Mesenchymal stem cell (in vitro differentiated cells and primary cell): Measurements from ENCODE around the gene MYO6.
"Not testable (repeated sequence)": the region's sequence is repeated elsewhere in the genome, so short reads cannot be mapped to it uniquely, and the experiment has no call there.

ENCODE experiments used
- DNase-seq: peaks from one replicate; pipeline ENCODE4 v3.0.0-alpha.2; 2013
- H2AFZ ChIP-seq: one replicate; pipeline ENCODE4 v1.6.1; 2013; ENCODE audit warnings: low read depth, mild to moderate bottlenecking, control low read depth, inconsistent platforms, low read length, moderate library complexity
- H2AK5ac ChIP-seq: 2 replicates; pipeline ENCODE4 v1.6.1; 2013; ENCODE audit warnings: low read length, moderate library complexity, mild to moderate bottlenecking, inconsistent platforms; ENCODE audit not compliant: severe bottlenecking
- H2BK120ac ChIP-seq: one replicate; pipeline ENCODE4 v1.6.1; 2013; ENCODE audit warnings: low read depth, mild to moderate bottlenecking, inconsistent platforms, low read length, moderate library complexity
- H2BK12ac ChIP-seq, 2 experiments: one replicate each; pipeline ENCODE4 v1.6.1; 2013; ENCODE audit warnings: inconsistent platforms in 2 of 2, low read length in 2 of 2, mild to moderate bottlenecking in 2 of 2, moderate library complexity in 2 of 2, control low read depth in 1 of 2
- H2BK15ac ChIP-seq: one replicate; pipeline ENCODE4 v1.6.1; 2013; ENCODE audit warnings: mild to moderate bottlenecking, low read depth, inconsistent platforms; ENCODE audit not compliant: poor library complexity, severe bottlenecking
- H2BK5ac ChIP-seq: 2 replicates; pipeline ENCODE4 v1.6.1; 2013; ENCODE audit warnings: low read depth, mild to moderate bottlenecking, low read length, control low read depth, inconsistent platforms; ENCODE audit not compliant: poor library complexity, severe bottlenecking
- H3K14ac ChIP-seq, 2 experiments: one replicate each; pipeline ENCODE4 v1.6.1; 2013; ENCODE audit warnings: inconsistent platforms in 2 of 2, low read length in 2 of 2, control low read depth in 1 of 2, mild to moderate bottlenecking in 1 of 2, moderate library complexity in 1 of 2
- H3K18ac ChIP-seq, 2 experiments: one replicate each; pipeline ENCODE4 v1.6.1; 2013; ENCODE audit warnings: inconsistent platforms in 2 of 2, low read length in 2 of 2, control low read depth in 1 of 2, low read depth in 1 of 2, mild to moderate bottlenecking in 1 of 2
- H3K23ac ChIP-seq, 2 experiments: one replicate each; pipeline ENCODE4 v1.6.1; 2013; ENCODE audit warnings: inconsistent platforms in 2 of 2, low read length in 2 of 2, mild to moderate bottlenecking in 2 of 2, moderate library complexity in 2 of 2, control low read depth in 1 of 2
- H3K27ac ChIP-seq: 2 replicates; pipeline ENCODE4 v1.5.1; 2013; ENCODE audit warnings: mild to moderate bottlenecking, moderate library complexity, low read length, control low read depth, inconsistent platforms; ENCODE audit not compliant: poor library complexity, severe bottlenecking
- H3K27me3 ChIP-seq, 2 experiments: 2 replicates each; pipeline versions ENCODE4 v1.6.1 to v1.7.0; 2013; ENCODE audit warnings: low read length in 2 of 2, mild to moderate bottlenecking in 2 of 2, moderate library complexity in 2 of 2, control low read depth in 1 of 2, inconsistent platforms in 1 of 2; ENCODE audit not compliant: control insufficient read depth in 1 of 2, insufficient read depth in 1 of 2
- H3K36me3 ChIP-seq, 2 experiments: 2 replicates each; pipeline versions ENCODE4 v1.6.1 to v1.7.0; 2013; ENCODE audit warnings: low read length in 2 of 2, control low read depth in 1 of 2, inconsistent platforms in 1 of 2, low read depth in 1 of 2, mild to moderate bottlenecking in 1 of 2; ENCODE audit not compliant: insufficient read depth in 2 of 2, control insufficient read depth in 1 of 2
- H3K4ac ChIP-seq, 2 experiments: one replicate each; pipeline ENCODE4 v1.6.1; 2013; ENCODE audit warnings: inconsistent platforms in 2 of 2, low read length in 2 of 2, mild to moderate bottlenecking in 2 of 2, moderate library complexity in 2 of 2, control low read depth in 1 of 2, low read depth in 1 of 2
- H3K4me1 ChIP-seq: 2 replicates; pipeline ENCODE4 v1.6.1; 2013; ENCODE audit warnings: low read depth, low read length, control low read depth; ENCODE audit not compliant: control insufficient read depth, insufficient read depth
- H3K4me2 ChIP-seq: 2 replicates; pipeline ENCODE4 v1.6.1; 2013; ENCODE audit warnings: low read length, mild to moderate bottlenecking, inconsistent platforms; ENCODE audit not compliant: poor library complexity, severe bottlenecking
- H3K4me3 ChIP-seq, 2 experiments: 2 replicates each; pipeline versions ENCODE4 v1.5.1 to v1.7.0; 2013; ENCODE audit warnings: low read length in 2 of 2, mild to moderate bottlenecking in 2 of 2, control low read depth in 1 of 2, low read depth in 1 of 2; ENCODE audit not compliant: insufficient read depth in 1 of 2
- H3K79me1 ChIP-seq: replicated peaks from 2 replicates; pipeline ENCODE4 v1.6.1; 2013; ENCODE audit warnings: mild to moderate bottlenecking, control low read depth, low read length, inconsistent platforms; ENCODE audit not compliant: poor library complexity, severe bottlenecking
- H3K9ac ChIP-seq: 2 replicates; pipeline ENCODE4 v1.7.0; 2013; ENCODE audit warnings: mild to moderate bottlenecking, low read length, moderate library complexity
- H3K9me3 ChIP-seq: 2 replicates; pipeline ENCODE4 v1.7.0; 2013; ENCODE audit warnings: mild to moderate bottlenecking, low read length; ENCODE audit not compliant: control insufficient read depth
- H4K8ac ChIP-seq: one replicate; pipeline ENCODE4 v1.6.1; 2013; ENCODE audit warnings: inconsistent platforms, mild to moderate bottlenecking, low read length, moderate library complexity
- H4K91ac ChIP-seq: one replicate; pipeline ENCODE4 v1.6.1; 2013; ENCODE audit warnings: mild to moderate bottlenecking, low read length, inconsistent platforms
- WGBS: methylation state at CpG from one replicate; pipeline ENCODE4 v1.1.7; 2013; ENCODE audit warnings: mixed read lengths; 5-methylcytosine and 5-hydroxymethylcytosine counted together

Gene MYO6

GRCh38 chr6:75896526-75896925 lies 147.5 kb downstream of the MYO6 start:
- H3K14ac ChIP-seq, result no peak overlapping the region
- peaks cover 6 to 17% of the 10 kb centered on the region in 2 experiments for H3K36me3 ChIP-seq
- H4K8ac ChIP-seq, result no peak overlapping the region
- H3K9me3 ChIP-seq, result no peaks in the 10 kb centered on the region
- H3K9ac ChIP-seq, result no peak overlapping the region
- no peak overlapping the region for H2BK120ac ChIP-seq
- no peak overlapping the region for H4K91ac ChIP-seq
- H3K27me3 ChIP-seq, result no peaks in the 10 kb centered on the region
- H3K27ac ChIP-seq, result no peak overlapping the region
- H3K18ac ChIP-seq, result no peak overlapping the region
- H2BK5ac ChIP-seq, result no peak overlapping the region
- no peak overlapping the region for H3K4me2 ChIP-seq
- no peaks in the 10 kb centered on the region for H3K4me1 ChIP-seq
- H2AK5ac ChIP-seq, result no peak overlapping the region
- WGBS, result 90% methylated on average over 1 of the region's 3 CpGs
- no peak overlapping the region for H2BK12ac ChIP-seq
- no peak overlapping the region for H3K4ac ChIP-seq
- no peak overlapping the region for H2BK15ac ChIP-seq
- H2AFZ ChIP-seq, result no peak overlapping the region
- H3K23ac ChIP-seq, result no peak overlapping the region
- no peak for DNase-seq
- no peak overlapping the region for H3K4me3 ChIP-seq
- H3K79me1 ChIP-seq, result peaks cover 6% of the 10 kb centered on the region

- not testable (repeated sequence) for H3K18ac ChIP-seq, H2BK120ac ChIP-seq, H3K27me3 ChIP-seq, H2BK12ac ChIP-seq, H3K23ac ChIP-seq, H3K9ac ChIP-seq, H2AK5ac ChIP-seq, H3K27ac ChIP-seq, DNase-seq, H3K4me1 ChIP-seq, H2AFZ ChIP-seq, H3K4me3 ChIP-seq, H3K4me2 ChIP-seq, H3K14ac ChIP-seq, H3K4ac ChIP-seq, H4K91ac ChIP-seq, H3K9me3 ChIP-seq, H2BK5ac ChIP-seq, H2BK15ac ChIP-seq, H3K36me3 ChIP-seq, H4K8ac ChIP-seq, H3K79me1 ChIP-seq
- no CpG with 5 or more reads among the region's 1 CpG for WGBS
Observed at GRCh38 chr6:75900216-75900615, 151.2 kb downstream of the MYO6 start.

GRCh38 chr6:75905129-75905528 lies 156.1 kb downstream of the MYO6 start:
- not testable (repeated sequence) for H3K4ac ChIP-seq, H3K4me2 ChIP-seq, H2BK15ac ChIP-seq, H3K18ac ChIP-seq, H2BK12ac ChIP-seq, DNase-seq, H3K14ac ChIP-seq, H3K9me3 ChIP-seq, H3K4me3 ChIP-seq, H3K9ac ChIP-seq, H2AK5ac ChIP-seq, H3K27me3 ChIP-seq, H4K91ac ChIP-seq, H2BK5ac ChIP-seq, H3K27ac ChIP-seq, H2AFZ ChIP-seq, H3K23ac ChIP-seq, H3K4me1 ChIP-seq, H2BK120ac ChIP-seq, H4K8ac ChIP-seq, H3K79me1 ChIP-seq
- 92% methylated on average over 14 of the region's 14 CpGs for WGBS
- peaks cover 0 to 13% of the 10 kb centered on the region in 2 experiments for H3K36me3 ChIP-seq

DNA sequence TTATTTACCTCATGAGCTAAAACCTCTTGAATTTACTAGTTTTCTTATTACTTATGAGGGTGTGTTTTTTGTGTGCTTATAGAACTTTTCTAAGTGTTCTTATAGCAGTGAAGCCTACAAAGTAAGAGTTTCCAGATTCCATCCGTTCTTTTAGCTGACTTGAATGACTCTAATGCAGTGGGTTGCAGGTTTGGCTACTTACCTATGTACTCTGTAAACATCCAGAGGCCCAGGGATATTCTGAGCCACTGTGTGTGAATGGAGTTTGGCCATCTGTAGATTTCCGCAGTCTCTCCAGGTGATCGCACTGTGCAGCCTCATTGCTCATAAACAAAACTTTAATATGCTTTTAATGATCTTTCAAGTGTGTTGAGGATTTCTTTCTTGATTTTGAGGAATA lies 157.8 kb downstream of the MYO6 start:
- Histone ChIP-seq H3K4ac (no peak overlapping the region), H3K4me1 (no peaks in the 10 kb centered on the region), H3K27me3 (no peaks in the 10 kb centered on the region), H3K79me1 (no peaks in the 10 kb centered on the region), H3K36me3 (peaks cover 0 to 13% of the 10 kb centered on the region in 2 experiments), H3K18ac (no peak overlapping the region), H2BK5ac (no peak overlapping the region), H4K91ac (no peak overlapping the region), H4K8ac (no peak overlapping the region), H2BK15ac (no peak overlapping the region), H2AK5ac (no peak overlapping the region), H3K9ac (no peak overlapping the region), H3K23ac (no peak overlapping the region), H3K4me3 (no peak overlapping the region), H2BK120ac (no peak overlapping the region), H3K27ac (no peak overlapping the region), H3K14ac (no peak overlapping the region), H3K4me2 (no peak overlapping the region), H3K9me3 (no peaks in the 10 kb centered on the region), H2AFZ (no peak overlapping the region), H2BK12ac (no peak overlapping the region)
- WGBS, result 79% methylated on average over 1 of the region's 3 CpGs
- DNase-seq, result no peak
